Retinal pigment epithelial cell (primary cell): ENCODE measurements around the gene TIGD1.

ENCODE experiments used
- DNase-seq: peaks from one replicate; pipeline ENCODE4 v3.0.0-alpha.2; 2010; ENCODE audit warnings: low read depth
- H3K4me3 ChIP-seq: 2 replicates; pipeline ENCODE4 v1.5.1; 2011; ENCODE audit warnings: mild to moderate bottlenecking, low read length, control low read depth, moderate library complexity
- CTCF ChIP-seq: conservative IDR thresholded peaks from 2 replicates; pipeline ENCODE4 v1.5.1; 2011; ENCODE audit warnings: low read depth, low read length, control low read depth, inconsistent platforms

The TIGD1 gene

GRCh38 chr2:232551250-232551638 lies 887 bp upstream of the TIGD1 start:
- H3K4me3 ChIP-seq: peak overlapping the region; percentile 88
- no peak for DNase-seq
- no peak for TF ChIP-seq CTCF

- H3K4me3 ChIP-seq: peak overlapping the region; percentile 88
- no peak for DNase-seq
- no peak for TF ChIP-seq CTCF
These were observed 553 bp downstream of the TIGD1 start for GRCh38 chr2:232549655-232550353.

- no peak overlapping the region for H3K4me3 ChIP-seq
- no peak for DNase-seq
- TF ChIP-seq CTCF: no peak
These were observed 2.4 kb downstream of the TIGD1 start for GRCh38 chr2:232547991-232548390.

GRCh38 chr2:232545511-232546375 lies 4.6 kb downstream of the TIGD1 start:
- no peak for DNase-seq
- H3K4me3 ChIP-seq: no peak overlapping the region
- TF ChIP-seq CTCF: no peak

- DNase-seq: no peak
- no peak overlapping the region for H3K4me3 ChIP-seq
- TF ChIP-seq CTCF: no peak
These were observed 5.7 kb downstream of the TIGD1 start for GRCh38 chr2:232544674-232545073.

- H3K4me3 ChIP-seq: no peak overlapping the region
- no peak for DNase-seq
- no peak for TF ChIP-seq CTCF
These were observed 6.3 kb downstream of the TIGD1 start for GRCh38 chr2:232543928-232544631.
